Measurements from ENCODE around the gene PLA2G15.

The PLA2G15 gene

DNA sequence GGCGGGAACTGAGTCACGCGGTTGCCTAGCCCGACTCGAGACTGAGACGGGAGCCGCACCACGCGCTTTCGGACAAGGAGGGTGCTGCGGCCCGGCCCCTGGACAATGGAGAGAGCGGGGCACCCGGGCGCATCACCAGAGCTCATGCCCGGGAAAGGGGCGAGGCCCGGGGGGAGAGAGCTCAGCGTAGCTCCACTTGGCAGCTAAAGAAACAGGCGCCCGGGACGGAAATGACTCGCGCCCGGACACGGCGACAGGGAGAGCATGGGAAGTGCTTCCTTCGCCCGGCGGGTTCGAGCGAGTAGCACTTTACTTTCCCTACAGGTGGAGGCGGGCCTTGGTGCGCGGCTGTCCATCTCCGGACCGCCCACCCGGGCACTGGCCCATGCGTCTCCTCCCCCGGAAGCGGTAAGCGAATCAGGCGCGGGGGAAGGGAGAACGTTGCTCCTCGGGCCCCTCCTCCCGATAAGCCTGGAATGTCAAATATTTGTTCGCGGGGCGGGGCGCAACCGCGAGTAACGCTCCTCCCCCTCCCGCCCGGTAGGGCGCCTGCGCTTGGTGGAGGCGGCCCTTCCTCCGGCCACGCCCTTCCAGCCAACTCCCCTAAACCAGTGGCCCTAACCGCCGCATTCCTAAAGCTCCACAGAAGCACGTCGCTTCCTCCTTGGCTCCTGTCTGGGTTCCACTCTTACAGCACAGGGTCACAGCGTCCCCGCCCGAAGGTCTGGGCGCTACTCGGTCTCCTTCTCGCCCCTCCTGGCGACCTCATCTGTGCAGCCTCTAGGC is 7.7 kb upstream of the PLA2G15 start:
- DNase-seq = peak; percentile 80 to 87 (median 84)
- Histone ChIP-seq H3K36me3 (ENCODE audit: control insufficient read depth, insufficient read depth, low read length) (no peaks in the 10 kb centered on the region), H3K27ac (ENCODE audit: insufficient read depth, low read length, poor library complexity, severe bottlenecking) (peak overlapping the region; percentile 43), H3K27me3 (replicated peaks; ENCODE audit: control insufficient read depth, insufficient read depth, low read length, poor library complexity, severe bottlenecking) (no peaks in the 10 kb centered on the region), H3K9me3 (ENCODE audit: control insufficient read depth, low read length) (no peaks in the 10 kb centered on the region), H3K4me1 (ENCODE audit: control insufficient read depth, insufficient read depth, low read length, poor library complexity, severe bottlenecking) (peaks cover 18% of the 10 kb centered on the region), H3K4me3 (ENCODE audit: insufficient read depth, low read depth, low read length, poor library complexity, severe bottlenecking) (peak overlapping the region; percentile 66)

DNA sequence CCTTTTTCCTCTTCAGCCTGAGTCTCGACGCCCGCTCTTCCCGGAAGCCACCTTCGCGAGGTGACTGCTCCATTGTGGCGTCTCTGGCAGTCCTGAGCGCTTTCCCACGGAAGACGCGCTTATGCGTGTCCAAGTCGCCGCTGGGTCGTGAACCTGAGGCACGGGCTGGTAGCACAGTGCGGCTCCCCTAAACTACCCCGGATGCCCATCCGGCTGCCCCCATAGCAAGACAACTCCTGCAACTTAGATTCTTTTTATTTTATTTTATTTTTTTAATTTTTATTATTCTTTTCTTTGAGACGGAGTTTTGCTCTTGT is 7.2 kb upstream of the PLA2G15 start:
- H3K36me3 ChIP-seq (ENCODE audit: control insufficient read depth, insufficient read depth, low read length) = no peaks in the 10 kb centered on the region
- H3K27ac ChIP-seq (ENCODE audit: insufficient read depth, low read length, poor library complexity, severe bottlenecking) = peak overlapping the region; percentile 43
- H3K4me1 ChIP-seq (ENCODE audit: control insufficient read depth, insufficient read depth, low read length, poor library complexity, severe bottlenecking) = peaks cover 18% of the 10 kb centered on the region
- no peaks in the 10 kb centered on the region for H3K27me3 ChIP-seq (replicated peaks; ENCODE audit: control insufficient read depth, insufficient read depth, low read length, poor library complexity, severe bottlenecking)
- H3K9me3 ChIP-seq (ENCODE audit: control insufficient read depth, low read length) = no peaks in the 10 kb centered on the region
- H3K4me3 ChIP-seq (ENCODE audit: insufficient read depth, low read depth, low read length, poor library complexity, severe bottlenecking) = peak overlapping the region; percentile 66
- DNase-seq = no peak

DNA sequence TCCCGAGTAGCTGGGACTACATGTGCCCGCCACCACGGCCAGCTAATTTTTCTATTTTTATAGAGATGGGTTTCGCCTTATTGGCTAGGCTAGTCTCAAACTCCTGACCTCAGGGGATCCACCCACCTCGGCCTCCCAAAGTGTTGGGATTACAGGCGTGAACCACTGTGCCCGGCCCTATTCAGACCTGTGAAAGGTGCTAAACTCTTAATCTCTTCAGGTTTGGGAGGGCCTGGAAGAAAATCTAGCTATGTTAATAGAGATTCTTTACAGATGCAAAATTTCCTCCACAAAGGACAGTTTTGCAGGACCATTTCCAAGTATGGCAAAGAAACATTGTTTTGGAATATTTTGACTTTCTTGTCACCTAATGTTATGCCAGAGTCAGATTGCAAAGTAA is 3.1 kb upstream of the PLA2G15 start:
- H3K36me3 ChIP-seq (ENCODE audit: control insufficient read depth, insufficient read depth, low read length) = no peaks in the 10 kb centered on the region
- H3K27me3 ChIP-seq (replicated peaks; ENCODE audit: control insufficient read depth, insufficient read depth, low read length, poor library complexity, severe bottlenecking) = no peaks in the 10 kb centered on the region
- H3K9me3 ChIP-seq (ENCODE audit: control insufficient read depth, low read length) = no peaks in the 10 kb centered on the region
- DNase-seq = no peak
- no peak overlapping the region for H3K27ac ChIP-seq (ENCODE audit: insufficient read depth, low read length, poor library complexity, severe bottlenecking)
- peaks cover 27% of the 10 kb centered on the region for H3K4me1 ChIP-seq (ENCODE audit: control insufficient read depth, insufficient read depth, low read length, poor library complexity, severe bottlenecking)
- H3K4me3 ChIP-seq (ENCODE audit: insufficient read depth, low read depth, low read length, poor library complexity, severe bottlenecking) = no peak overlapping the region

DNA sequence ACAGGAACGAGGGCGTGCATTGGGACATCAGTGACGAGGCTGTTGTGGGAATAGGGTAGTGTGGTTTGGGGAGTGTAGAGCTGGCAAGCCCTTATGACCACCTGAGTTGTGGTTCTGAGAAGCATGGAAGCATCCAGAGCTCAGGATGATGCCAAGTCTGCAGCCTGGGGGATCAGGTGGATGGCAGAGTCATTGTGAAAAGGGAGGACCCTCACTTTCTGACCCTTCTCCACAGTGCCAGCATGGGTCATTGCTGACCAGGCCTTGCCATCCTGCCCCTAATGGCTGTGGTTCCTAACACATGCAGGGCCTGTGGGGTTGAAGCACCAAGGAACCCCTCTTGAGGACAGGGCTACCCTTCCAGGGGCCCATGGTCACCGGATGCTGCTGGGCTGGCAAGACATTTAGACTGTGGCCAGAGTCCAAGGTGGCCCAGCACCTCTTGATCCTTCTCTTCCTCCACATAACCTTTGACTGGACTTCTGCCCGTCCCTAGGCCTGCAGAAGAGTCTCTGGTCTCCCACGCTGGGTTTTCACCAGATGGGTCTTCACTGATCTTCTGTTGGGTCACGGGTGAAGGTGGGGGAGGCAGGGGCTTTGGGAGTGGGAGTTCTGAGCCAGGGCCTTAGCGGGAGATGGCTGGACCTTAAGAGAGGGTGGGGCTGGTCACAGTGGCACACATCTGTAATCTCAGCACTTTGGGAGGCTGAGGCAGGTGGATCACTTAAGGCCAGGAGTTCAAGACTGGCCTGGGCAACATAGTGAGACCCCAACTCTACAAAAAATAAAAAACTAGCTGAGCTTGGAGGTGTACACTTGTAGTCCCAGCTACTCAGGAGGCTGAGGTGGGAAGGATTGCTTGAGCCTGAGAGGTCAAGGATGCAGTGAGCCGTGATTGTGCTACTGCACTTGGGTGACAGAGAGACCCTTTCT is 2.0 kb upstream of the PLA2G15 start:
- Histone ChIP-seq H3K9me3 (ENCODE audit: control insufficient read depth, low read length) (no peaks in the 10 kb centered on the region), H3K4me3 (ENCODE audit: insufficient read depth, low read depth, low read length, poor library complexity, severe bottlenecking) (no peak overlapping the region), H3K4me1 (ENCODE audit: control insufficient read depth, insufficient read depth, low read length, poor library complexity, severe bottlenecking) (peaks cover 26% of the 10 kb centered on the region), H3K36me3 (ENCODE audit: control insufficient read depth, insufficient read depth, low read length) (no peaks in the 10 kb centered on the region), H3K27me3 (replicated peaks; ENCODE audit: control insufficient read depth, insufficient read depth, low read length, poor library complexity, severe bottlenecking) (no peaks in the 10 kb centered on the region), H3K27ac (ENCODE audit: insufficient read depth, low read length, poor library complexity, severe bottlenecking) (no peak overlapping the region)
- DNase-seq = no peak

GRCh38 chr16:68244481-68244902 is 681 bp upstream of the PLA2G15 start:
- no peaks in the 10 kb centered on the region for H3K27me3 ChIP-seq (replicated peaks; ENCODE audit: control insufficient read depth, insufficient read depth, low read length, poor library complexity, severe bottlenecking)
- H3K27ac ChIP-seq (ENCODE audit: insufficient read depth, low read length, poor library complexity, severe bottlenecking) = peak overlapping the region; percentile 54
- peak overlapping the region; percentile 87 for H3K4me3 ChIP-seq (ENCODE audit: insufficient read depth, low read depth, low read length, poor library complexity, severe bottlenecking)
- H3K4me1 ChIP-seq (ENCODE audit: control insufficient read depth, insufficient read depth, low read length, poor library complexity, severe bottlenecking) = peaks cover 19% of the 10 kb centered on the region
- DNase-seq = no peak
- H3K36me3 ChIP-seq (ENCODE audit: control insufficient read depth, insufficient read depth, low read length) = peaks cover 2% of the 10 kb centered on the region
- no peaks in the 10 kb centered on the region for H3K9me3 ChIP-seq (ENCODE audit: control insufficient read depth, low read length)

GRCh38 chr16:68246121-68246520 is 948 bp downstream of the PLA2G15 start:
- peaks cover 9% of the 10 kb centered on the region for H3K36me3 ChIP-seq (ENCODE audit: control insufficient read depth, insufficient read depth, low read length)
- H3K9me3 ChIP-seq (ENCODE audit: control insufficient read depth, low read length) = no peaks in the 10 kb centered on the region
- peak overlapping the region; percentile 87 for H3K4me3 ChIP-seq (ENCODE audit: insufficient read depth, low read depth, low read length, poor library complexity, severe bottlenecking)
- peaks cover 15% of the 10 kb centered on the region for H3K4me1 ChIP-seq (ENCODE audit: control insufficient read depth, insufficient read depth, low read length, poor library complexity, severe bottlenecking)
- no peaks in the 10 kb centered on the region for H3K27me3 ChIP-seq (replicated peaks; ENCODE audit: control insufficient read depth, insufficient read depth, low read length, poor library complexity, severe bottlenecking)
- no peak for DNase-seq
- no peak overlapping the region for H3K27ac ChIP-seq (ENCODE audit: insufficient read depth, low read length, poor library complexity, severe bottlenecking)

GRCh38 chr16:68246666-68247065 is 1.5 kb downstream of the PLA2G15 start:
- no peak for DNase-seq
- Histone ChIP-seq H3K4me3 (ENCODE audit: insufficient read depth, low read depth, low read length, poor library complexity, severe bottlenecking) (no peak overlapping the region), H3K9me3 (ENCODE audit: control insufficient read depth, low read length) (no peaks in the 10 kb centered on the region), H3K27me3 (replicated peaks; ENCODE audit: control insufficient read depth, insufficient read depth, low read length, poor library complexity, severe bottlenecking) (no peaks in the 10 kb centered on the region), H3K4me1 (ENCODE audit: control insufficient read depth, insufficient read depth, low read length, poor library complexity, severe bottlenecking) (peaks cover 15% of the 10 kb centered on the region), H3K36me3 (ENCODE audit: control insufficient read depth, insufficient read depth, low read length) (peaks cover 10% of the 10 kb centered on the region), H3K27ac (ENCODE audit: insufficient read depth, low read length, poor library complexity, severe bottlenecking) (no peak overlapping the region)

GRCh38 chr16:68247400-68247799 is 2.2 kb downstream of the PLA2G15 start:
- DNase-seq = no peak
- no peak overlapping the region for H3K4me3 ChIP-seq (ENCODE audit: insufficient read depth, low read depth, low read length, poor library complexity, severe bottlenecking)

DNA sequence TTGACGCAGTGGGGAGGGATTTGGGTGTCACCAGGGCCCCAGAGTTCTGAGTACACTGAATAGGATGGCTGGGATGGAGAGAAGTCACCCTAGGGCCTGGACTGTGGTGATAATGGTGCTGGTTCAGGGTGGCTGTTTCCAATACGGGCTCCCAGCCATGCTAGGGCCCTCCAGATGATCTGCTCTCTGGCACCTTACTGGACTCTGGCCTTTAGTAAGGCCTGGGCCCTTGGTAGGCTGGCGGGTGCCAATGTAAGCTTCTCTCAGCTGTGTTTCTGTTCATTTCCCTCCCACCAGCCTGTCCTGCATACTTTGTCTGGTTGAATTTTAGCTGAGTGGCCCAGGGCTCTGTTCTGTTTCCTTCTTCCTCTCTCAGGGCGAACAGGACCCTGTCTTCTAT is 2.8 kb downstream of the PLA2G15 start:
- Histone ChIP-seq H3K36me3 (ENCODE audit: control insufficient read depth, insufficient read depth, low read length) (peaks cover 12% of the 10 kb centered on the region), H3K9me3 (ENCODE audit: control insufficient read depth, low read length) (no peaks in the 10 kb centered on the region), H3K27me3 (replicated peaks; ENCODE audit: control insufficient read depth, insufficient read depth, low read length, poor library complexity, severe bottlenecking) (no peaks in the 10 kb centered on the region), H3K27ac (ENCODE audit: insufficient read depth, low read length, poor library complexity, severe bottlenecking) (no peak overlapping the region), H3K4me3 (ENCODE audit: insufficient read depth, low read depth, low read length, poor library complexity, severe bottlenecking) (no peak overlapping the region), H3K4me1 (ENCODE audit: control insufficient read depth, insufficient read depth, low read length, poor library complexity, severe bottlenecking) (peaks cover 15% of the 10 kb centered on the region)
- no peak for DNase-seq

More at GRCh38 chr16:68247400-68247799, 2.2 kb downstream of the PLA2G15 start:
- H3K27ac ChIP-seq (ENCODE audit: insufficient read depth, low read length, poor library complexity, severe bottlenecking) = no peak overlapping the region
- H3K4me1 ChIP-seq (ENCODE audit: control insufficient read depth, insufficient read depth, low read length, poor library complexity, severe bottlenecking) = peaks cover 15% of the 10 kb centered on the region
- H3K36me3 ChIP-seq (ENCODE audit: control insufficient read depth, insufficient read depth, low read length) = peaks cover 10% of the 10 kb centered on the region
- H3K9me3 ChIP-seq (ENCODE audit: control insufficient read depth, low read length) = no peaks in the 10 kb centered on the region
- no peaks in the 10 kb centered on the region for H3K27me3 ChIP-seq (replicated peaks; ENCODE audit: control insufficient read depth, insufficient read depth, low read length, poor library complexity, severe bottlenecking)

DNA sequence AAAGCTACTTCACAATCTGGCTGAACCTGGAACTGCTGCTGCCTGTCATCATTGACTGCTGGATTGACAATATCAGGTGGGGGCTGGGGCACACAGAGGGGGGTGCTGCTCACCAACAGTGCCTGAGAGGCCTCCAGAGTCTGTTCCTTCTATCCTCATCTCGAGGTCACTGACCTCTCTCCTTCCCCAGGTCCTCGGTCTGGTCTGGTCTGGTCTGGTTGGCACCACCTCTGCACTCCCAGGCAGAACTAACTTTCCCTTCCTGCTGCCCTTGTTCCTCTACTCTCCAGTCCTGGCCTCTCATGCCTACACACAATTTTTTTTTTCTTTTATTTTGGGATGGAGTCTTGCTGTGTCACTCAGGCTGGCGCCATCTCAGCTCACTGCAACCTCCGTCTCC is 4.2 kb downstream of the PLA2G15 start:
- Histone ChIP-seq H3K4me3 (ENCODE audit: insufficient read depth, low read depth, low read length, poor library complexity, severe bottlenecking) (no peak overlapping the region), H3K9me3 (ENCODE audit: control insufficient read depth, low read length) (no peaks in the 10 kb centered on the region), H3K36me3 (ENCODE audit: control insufficient read depth, insufficient read depth, low read length) (peaks cover 15% of the 10 kb centered on the region), H3K27ac (ENCODE audit: insufficient read depth, low read length, poor library complexity, severe bottlenecking) (no peak overlapping the region), H3K27me3 (replicated peaks; ENCODE audit: control insufficient read depth, insufficient read depth, low read length, poor library complexity, severe bottlenecking) (no peaks in the 10 kb centered on the region), H3K4me1 (ENCODE audit: control insufficient read depth, insufficient read depth, low read length, poor library complexity, severe bottlenecking) (peaks cover 14% of the 10 kb centered on the region)
- DNase-seq = no peak

Measured in effector memory CD4-positive, alpha-beta T cell (primary cell).